ENCODE data around the gene PRIMA1. TPM values are rescaled to one million over a fixed set of nuclear protein-coding genes. Genes with fewer than 3 reads are reported as not detected.

Gene PRIMA1
- total and polyA plus RNA-seq, 2 experiments from 2014 or later = 2.1 to 3.5 TPM

DNA sequence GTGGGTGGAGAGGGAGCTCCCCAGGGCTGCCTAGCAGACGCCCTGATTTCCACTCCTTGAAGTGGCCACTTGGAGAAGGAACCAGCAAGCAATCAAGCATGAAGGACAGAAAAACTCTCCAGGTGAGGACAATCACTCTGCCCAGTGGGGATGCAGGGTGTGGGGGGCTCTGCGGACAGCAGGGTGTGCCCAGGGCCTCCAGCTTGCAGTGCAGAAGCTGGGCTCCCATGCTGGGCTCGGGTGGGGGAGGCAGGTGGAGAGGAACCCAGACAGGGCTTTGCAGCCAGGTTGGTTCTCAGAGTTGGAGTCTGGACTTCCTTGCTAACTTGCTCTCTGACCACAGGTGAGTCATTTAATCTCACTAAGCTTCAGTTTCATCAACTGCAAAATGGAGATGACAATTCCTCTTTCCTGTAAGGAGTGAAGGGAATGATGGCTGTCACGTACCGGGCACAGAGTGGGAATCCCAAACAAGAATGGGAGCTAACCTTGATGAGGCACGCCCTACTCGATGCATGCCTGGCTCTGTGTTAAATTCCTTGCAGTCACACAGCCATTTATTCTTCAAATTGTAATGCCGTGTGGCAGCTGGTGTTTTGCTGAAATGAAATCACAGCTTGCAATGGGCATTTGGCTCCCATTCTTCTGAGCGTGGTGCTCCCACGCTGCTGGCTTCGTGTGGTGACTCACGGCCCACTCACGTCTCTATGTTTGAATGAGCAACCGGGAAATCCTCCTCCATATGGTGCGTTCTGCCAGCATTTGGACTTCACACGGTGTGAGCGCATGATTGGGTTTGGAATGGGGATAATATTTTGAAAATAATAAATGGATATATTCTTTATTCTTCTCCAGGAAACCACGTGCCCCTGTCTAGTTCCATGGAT is 75.2 kb downstream of the PRIMA1 start:
- H3K9me3 Mint-ChIP-seq = no peaks in the 10 kb centered on the region
- H3K4me1 ChIP-seq (ENCODE audit: insufficient read depth) = no peaks in the 10 kb centered on the region; the same call in 1 of the 2 replicates
- H3K9me2 ChIP-seq (ENCODE audit: insufficient read depth) = no peaks in the 10 kb centered on the region
- H3K4me3 ChIP-seq = no peak overlapping the region
- H3K27me3 ChIP-seq (ENCODE audit: insufficient read depth) = no peaks in the 10 kb centered on the region
- H3K27me3 Mint-ChIP-seq (ENCODE audit: insufficient read depth, low read depth, poor library complexity) = peaks cover 9% of the 10 kb centered on the region
- no peaks in the 10 kb centered on the region for H3K79me2 ChIP-seq (replicated peaks; ENCODE audit: insufficient read depth)
- H3K36me3 ChIP-seq (ENCODE audit: insufficient read depth) = no peaks in the 10 kb centered on the region
- H3K27ac Mint-ChIP-seq = no peak overlapping the region
- H3K4me1 Mint-ChIP-seq = peaks cover 22% of the 10 kb centered on the region
- H3K36me3 Mint-ChIP-seq (ENCODE audit: low read depth) = no peaks in the 10 kb centered on the region
- DNase-seq (ENCODE audit: low spot score) (no peak), ATAC-seq (peak; percentile 15)
- H3K27ac ChIP-seq (ENCODE audit: low read depth) = no peak overlapping the region
- no peak overlapping the region for H3K4me3 Mint-ChIP-seq
- H3F3A ChIP-seq (replicated peaks; ENCODE audit: low read depth) = no peaks in the 10 kb centered on the region
- H2AFZ ChIP-seq = 0 out of 2 replicates have a peak overlapping the region, but pooled peaks have one; percentile 10
- no peaks in the 10 kb centered on the region for H4K20me1 ChIP-seq (replicated peaks; ENCODE audit: insufficient read depth)
- TF ChIP-seq CREB1 (CRISPR knock-in tag; IDR thresholded peaks at IDR 0.05; ENCODE audit: low read depth) (no peak), EZH2 (IDR thresholded peaks at IDR 0.05; ENCODE audit: low read depth, unreplicated experiment) (no peak), EZH2phosphoT487 (IDR thresholded peaks at IDR 0.05; ENCODE audit: unreplicated experiment) (no peak), STAT1 (IDR thresholded peaks at IDR 0.05; ENCODE audit: unreplicated experiment) (no peak), NANOG (IDR thresholded peaks at IDR 0.05; ENCODE audit: borderline replicate concordance) (no peak), ZNF114 (CRISPR knock-in tag; IDR thresholded peaks at IDR 0.05) (no peak), POLR2AphosphoS5 (IDR thresholded peaks at IDR 0.05; ENCODE audit: low read depth) (no peak), ZNF331 (CRISPR knock-in tag; IDR thresholded peaks at IDR 0.05; ENCODE audit: low read depth) (no peak), JUNB (IDR thresholded peaks at IDR 0.05; ENCODE audit: unreplicated experiment) (no peak)
- TF ChIP-seq, protein P1, sequence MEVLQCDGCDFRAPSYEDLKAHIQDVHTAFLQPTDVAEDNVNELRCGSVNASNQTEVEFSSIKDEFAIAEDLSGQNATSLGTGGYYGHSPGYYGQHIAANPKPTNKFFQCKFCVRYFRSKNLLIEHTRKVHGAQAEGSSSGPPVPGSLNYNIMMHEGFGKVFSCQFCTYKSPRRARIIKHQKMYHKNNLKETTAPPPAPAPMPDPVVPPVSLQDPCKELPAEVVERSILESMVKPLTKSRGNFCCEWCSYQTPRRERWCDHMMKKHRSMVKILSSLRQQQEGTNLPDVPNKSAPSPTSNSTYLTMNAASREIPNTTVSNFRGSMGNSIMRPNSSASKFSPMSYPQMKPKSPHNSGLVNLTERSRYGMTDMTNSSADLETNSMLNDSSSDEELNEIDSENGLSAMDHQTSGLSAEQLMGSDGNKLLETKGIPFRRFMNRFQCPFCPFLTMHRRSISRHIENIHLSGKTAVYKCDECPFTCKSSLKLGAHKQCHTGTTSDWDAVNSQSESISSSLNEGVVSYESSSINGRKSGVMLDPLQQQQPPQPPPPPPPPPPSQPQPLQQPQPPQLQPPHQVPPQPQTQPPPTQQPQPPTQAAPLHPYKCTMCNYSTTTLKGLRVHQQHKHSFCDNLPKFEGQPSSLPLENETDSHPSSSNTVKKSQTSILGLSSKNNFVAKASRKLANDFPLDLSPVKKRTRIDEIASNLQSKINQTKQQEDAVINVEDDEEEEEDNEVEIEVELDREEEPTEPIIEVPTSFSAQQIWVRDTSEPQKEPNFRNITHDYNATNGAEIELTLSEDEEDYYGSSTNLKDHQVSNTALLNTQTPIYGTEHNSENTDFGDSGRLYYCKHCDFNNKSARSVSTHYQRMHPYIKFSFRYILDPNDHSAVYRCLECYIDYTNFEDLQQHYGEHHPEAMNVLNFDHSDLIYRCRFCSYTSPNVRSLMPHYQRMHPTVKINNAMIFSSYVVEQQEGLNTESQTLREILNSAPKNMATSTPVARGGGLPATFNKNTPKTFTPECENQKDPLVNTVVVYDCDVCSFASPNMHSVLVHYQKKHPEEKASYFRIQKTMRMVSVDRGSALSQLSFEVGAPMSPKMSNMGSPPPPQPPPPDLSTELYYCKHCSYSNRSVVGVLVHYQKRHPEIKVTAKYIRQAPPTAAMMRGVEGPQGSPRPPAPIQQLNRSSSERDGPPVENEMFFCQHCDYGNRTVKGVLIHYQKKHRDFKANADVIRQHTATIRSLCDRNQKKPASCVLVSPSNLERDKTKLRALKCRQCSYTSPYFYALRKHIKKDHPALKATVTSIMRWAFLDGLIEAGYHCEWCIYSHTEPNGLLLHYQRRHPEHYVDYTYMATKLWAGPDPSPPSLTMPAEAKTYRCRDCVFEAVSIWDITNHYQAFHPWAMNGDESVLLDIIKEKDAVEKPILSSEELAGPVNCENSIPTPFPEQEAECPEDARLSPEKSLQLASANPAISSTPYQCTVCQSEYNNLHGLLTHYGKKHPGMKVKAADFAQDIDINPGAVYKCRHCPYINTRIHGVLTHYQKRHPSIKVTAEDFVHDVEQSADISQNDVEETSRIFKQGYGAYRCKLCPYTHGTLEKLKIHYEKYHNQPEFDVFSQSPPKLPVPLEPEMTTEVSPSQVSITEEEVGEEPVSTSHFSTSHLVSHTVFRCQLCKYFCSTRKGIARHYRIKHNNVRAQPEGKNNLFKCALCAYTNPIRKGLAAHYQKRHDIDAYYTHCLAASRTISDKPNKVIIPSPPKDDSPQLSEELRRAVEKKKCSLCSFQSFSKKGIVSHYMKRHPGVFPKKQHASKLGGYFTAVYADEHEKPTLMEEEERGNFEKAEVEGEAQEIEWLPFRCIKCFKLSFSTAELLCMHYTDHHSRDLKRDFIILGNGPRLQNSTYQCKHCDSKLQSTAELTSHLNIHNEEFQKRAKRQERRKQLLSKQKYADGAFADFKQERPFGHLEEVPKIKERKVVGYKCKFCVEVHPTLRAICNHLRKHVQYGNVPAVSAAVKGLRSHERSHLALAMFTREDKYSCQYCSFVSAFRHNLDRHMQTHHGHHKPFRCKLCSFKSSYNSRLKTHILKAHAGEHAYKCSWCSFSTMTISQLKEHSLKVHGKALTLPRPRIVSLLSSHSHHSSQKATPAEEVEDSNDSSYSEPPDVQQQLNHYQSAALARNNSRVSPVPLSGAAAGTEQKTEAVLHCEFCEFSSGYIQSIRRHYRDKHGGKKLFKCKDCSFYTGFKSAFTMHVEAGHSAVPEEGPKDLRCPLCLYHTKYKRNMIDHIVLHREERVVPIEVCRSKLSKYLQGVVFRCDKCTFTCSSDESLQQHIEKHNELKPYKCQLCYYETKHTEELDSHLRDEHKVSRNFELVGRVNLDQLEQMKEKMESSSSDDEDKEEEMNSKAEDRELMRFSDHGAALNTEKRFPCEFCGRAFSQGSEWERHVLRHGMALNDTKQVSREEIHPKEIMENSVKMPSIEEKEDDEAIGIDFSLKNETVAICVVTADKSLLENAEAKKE (CRISPR knock-in tag; IDR thresholded peaks at IDR 0.05) = no peak
- TF ChIP-seq, protein P2, sequence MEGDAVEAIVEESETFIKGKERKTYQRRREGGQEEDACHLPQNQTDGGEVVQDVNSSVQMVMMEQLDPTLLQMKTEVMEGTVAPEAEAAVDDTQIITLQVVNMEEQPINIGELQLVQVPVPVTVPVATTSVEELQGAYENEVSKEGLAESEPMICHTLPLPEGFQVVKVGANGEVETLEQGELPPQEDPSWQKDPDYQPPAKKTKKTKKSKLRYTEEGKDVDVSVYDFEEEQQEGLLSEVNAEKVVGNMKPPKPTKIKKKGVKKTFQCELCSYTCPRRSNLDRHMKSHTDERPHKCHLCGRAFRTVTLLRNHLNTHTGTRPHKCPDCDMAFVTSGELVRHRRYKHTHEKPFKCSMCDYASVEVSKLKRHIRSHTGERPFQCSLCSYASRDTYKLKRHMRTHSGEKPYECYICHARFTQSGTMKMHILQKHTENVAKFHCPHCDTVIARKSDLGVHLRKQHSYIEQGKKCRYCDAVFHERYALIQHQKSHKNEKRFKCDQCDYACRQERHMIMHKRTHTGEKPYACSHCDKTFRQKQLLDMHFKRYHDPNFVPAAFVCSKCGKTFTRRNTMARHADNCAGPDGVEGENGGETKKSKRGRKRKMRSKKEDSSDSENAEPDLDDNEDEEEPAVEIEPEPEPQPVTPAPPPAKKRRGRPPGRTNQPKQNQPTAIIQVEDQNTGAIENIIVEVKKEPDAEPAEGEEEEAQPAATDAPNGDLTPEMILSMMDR (conservative IDR thresholded peaks at IDR 0.05; ENCODE audit: low read depth in 2 of 2) = no peak
- TF ChIP-seq, protein P3, sequence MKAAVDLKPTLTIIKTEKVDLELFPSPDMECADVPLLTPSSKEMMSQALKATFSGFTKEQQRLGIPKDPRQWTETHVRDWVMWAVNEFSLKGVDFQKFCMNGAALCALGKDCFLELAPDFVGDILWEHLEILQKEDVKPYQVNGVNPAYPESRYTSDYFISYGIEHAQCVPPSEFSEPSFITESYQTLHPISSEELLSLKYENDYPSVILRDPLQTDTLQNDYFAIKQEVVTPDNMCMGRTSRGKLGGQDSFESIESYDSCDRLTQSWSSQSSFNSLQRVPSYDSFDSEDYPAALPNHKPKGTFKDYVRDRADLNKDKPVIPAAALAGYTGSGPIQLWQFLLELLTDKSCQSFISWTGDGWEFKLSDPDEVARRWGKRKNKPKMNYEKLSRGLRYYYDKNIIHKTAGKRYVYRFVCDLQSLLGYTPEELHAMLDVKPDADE (IDR thresholded peaks at IDR 0.05) = no peak
- TF ChIP-seq, protein P4, sequence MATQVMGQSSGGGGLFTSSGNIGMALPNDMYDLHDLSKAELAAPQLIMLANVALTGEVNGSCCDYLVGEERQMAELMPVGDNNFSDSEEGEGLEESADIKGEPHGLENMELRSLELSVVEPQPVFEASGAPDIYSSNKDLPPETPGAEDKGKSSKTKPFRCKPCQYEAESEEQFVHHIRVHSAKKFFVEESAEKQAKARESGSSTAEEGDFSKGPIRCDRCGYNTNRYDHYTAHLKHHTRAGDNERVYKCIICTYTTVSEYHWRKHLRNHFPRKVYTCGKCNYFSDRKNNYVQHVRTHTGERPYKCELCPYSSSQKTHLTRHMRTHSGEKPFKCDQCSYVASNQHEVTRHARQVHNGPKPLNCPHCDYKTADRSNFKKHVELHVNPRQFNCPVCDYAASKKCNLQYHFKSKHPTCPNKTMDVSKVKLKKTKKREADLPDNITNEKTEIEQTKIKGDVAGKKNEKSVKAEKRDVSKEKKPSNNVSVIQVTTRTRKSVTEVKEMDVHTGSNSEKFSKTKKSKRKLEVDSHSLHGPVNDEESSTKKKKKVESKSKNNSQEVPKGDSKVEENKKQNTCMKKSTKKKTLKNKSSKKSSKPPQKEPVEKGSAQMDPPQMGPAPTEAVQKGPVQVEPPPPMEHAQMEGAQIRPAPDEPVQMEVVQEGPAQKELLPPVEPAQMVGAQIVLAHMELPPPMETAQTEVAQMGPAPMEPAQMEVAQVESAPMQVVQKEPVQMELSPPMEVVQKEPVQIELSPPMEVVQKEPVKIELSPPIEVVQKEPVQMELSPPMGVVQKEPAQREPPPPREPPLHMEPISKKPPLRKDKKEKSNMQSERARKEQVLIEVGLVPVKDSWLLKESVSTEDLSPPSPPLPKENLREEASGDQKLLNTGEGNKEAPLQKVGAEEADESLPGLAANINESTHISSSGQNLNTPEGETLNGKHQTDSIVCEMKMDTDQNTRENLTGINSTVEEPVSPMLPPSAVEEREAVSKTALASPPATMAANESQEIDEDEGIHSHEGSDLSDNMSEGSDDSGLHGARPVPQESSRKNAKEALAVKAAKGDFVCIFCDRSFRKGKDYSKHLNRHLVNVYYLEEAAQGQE (IDR thresholded peaks at IDR 0.05; ENCODE audit: unreplicated experiment) = no peak
- H3K4me2 ChIP-seq = no peak overlapping the region

Measured in GM23338 (cell line).